Stimulated activated CD4-positive, alpha-beta T cell treated with anti-CD3 and anti-CD28 coated beads, Interleukin-15, amount 100 ng/mL, for 48 hours (primary cell): ENCODE measurements around the gene DHX16.
A peak's percentile ranks its signal among the peaks of the same experiment; 100 is the strongest.

Experiments used
- DNase-seq, 2 donors: peaks; one replicate each; pipeline ENCODE4 v3.0.0-alpha.2; 2020; ENCODE audit warnings: low read depth in 2 of 2

Gene DHX16

DNA sequence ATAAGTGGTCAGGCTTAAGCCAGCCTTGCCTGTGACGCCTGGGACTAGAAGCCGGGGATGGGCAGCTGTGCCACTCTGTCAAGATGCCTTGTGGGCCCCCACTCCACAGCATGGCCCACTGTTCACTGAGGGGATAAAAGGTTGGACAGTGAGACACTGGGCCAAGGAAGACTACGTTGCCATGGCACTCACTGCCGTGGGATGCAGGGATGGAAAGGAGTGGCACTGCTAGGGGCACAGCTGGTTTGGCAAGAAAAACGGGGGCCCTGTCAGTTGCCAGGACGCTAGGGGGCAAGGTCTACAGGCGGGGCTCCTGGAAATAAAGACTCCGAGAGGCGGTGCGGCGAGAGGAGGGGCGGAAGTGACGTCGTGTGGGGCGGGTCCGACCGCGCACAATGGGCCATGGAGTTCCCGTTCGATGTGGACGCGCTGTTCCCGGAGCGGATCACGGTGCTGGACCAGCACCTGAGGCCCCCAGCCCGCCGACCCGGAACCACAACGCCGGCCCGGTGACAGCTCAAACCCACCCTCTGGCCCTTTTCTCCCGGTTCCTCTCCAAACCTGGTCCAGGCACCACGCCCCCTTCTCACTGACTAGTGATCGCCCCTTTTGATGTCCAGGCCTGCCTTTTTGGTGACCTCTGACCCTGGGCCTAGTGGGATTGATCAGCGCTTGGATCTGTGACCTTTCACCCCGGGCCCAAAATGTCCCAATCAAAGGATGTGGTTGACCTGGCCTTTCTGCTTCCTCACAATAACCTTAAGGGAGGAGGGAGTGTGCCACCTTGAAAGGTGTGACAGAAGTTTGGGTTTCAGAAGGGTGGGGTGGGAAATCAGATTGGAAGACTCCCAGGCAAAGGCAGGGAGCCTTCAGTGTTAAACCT, 46.1 kb downstream of the DHX16 start, which contains the start of gene ATAT1:
Gene ATAT1, plus strand, starts transcription at position 391 of the 883 bp plus-strand sequence.
- DNase-seq: peak; percentile 73 to 81

DNA sequence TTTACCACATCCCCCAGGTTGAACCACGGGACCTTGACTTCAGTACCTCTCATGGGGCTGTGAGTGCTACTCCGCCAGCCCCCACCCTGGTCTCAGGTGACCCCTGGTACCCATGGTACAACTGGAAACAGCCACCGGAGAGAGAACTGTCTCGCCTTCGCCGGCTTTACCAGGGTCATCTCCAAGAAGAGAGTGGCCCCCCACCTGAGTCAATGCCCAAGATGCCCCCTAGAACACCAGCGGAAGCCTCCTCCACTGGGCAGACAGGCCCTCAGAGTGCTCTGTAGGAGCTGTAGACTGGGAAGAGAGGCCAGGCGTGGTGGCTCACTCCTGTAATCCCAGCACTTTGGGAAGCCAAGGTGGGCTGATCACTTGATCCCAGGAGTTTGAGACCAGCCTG, 47.3 kb downstream of the DHX16 start:
- no peak for DNase-seq

DNA sequence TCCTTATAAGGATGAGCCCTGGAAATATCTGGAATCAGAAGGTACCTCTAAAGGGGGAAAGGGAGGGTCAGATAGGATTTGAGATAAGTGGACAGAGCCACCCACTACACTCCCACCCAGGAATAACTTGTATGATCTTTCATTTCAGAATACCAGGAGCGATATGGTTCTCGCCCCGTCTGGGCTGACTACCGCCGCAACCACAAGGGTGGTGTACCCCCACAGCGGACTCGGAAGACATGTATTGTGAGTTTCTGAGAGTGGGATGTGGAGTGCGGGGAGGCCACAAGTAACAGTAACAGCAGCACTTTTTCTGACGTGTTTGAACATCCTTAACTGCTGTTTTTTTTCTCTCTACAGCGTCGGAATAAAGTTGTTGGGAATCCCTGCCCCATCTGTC, 53.2 kb downstream of the DHX16 start:
- DNase-seq: no peak

DNA sequence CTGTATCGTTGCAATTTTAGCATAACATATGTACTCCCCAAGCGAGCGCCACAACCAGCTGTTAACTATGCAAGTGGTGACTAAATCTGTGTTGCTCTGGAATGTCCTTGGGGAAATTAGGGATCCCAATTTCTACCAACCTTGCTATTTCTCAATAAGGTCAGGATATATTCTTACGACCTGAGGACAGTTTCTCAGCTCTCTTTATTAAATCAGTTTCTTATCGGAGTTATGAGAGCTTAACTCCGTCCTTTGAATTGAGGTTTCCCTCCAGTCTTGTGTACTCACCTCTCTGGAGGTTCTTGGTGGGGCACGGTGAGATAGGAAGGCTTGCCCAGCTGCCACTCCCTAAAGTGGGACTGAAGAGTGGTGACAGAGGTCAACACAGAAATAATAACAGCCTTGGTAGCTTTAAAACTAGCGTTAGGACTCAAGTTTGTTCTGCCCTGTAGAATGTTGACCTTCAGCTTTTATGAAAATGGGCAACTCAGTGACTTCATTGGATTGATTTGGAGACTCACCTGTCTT, 54.5 kb downstream of the DHX16 start:
- no peak for DNase-seq

DNA sequence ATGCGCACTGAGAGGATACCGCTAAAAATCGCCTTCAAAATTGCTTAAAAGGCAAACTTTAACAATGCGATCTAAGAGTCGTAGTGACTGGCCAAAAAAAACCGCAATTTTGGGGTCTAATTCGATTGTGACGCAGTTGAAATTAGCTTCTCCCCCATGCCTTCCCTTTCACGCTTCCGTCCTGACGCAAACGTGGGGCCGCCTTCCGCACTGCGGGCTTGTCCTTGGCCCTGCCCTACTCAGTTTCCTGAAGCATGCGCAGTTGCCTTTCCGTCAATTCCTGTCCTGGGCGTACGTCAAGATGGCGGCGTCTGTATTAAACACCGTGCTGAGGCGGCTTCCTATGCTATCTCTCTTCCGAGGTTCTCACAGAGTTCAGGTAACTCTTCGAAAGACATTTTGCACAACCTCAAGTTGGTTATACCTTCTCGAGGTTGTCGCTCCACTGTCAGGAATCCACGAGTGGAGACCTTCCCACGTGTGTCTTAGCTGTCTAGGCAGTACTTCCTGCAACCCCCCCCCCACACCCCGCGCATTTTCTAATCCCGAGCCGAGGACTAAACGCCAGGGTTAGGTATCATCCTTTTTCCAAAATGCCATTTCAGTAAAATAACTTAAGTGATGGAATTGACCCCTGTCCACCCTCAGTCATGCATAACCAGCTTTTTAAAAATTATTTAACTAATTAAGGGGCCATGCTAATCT, 55.1 kb downstream of the DHX16 start, which contains the start of gene MRPS18B:
Gene MRPS18B, plus strand, starts transcription at position 276 of the 705 bp plus-strand sequence. Its CDS starts 26 bp downstream, at position 302.
- peak; percentile 95 to 97 for DNase-seq

DNA sequence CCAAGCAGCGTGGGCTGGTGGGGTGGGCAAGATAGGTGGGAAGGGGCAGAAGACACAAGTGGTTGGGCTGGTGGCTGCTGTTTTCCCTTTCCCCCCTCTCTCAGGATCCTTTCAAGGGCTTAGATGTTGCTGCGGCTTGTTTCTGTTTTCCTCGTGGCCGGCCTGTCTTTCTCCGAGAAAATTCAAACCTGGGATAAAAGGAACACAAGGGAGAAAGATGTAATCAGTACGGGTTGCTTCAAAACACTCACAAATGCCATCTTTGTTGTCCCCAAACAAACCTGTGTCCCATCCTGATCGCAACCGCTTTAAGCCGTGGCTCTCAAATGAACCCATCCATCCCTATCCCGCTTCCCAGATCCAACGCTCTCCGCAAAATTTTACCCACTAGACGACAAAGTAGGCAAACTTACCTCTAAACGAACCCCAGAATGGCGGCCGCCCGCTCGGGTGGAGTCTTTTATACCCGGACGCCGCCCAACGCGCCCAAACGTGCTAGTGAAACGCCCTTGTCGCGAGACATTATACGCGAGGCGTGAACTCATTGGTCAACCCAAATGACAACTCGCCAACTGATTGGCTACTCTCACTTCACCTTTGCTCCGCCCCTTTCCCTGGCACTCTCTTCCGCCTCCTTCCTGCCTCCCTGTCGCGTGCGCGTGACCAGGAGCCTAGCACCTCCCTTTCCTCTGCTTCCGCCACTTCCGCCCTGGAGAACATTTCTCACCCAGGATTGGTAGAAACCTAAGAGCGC, 55.8 kb downstream of the DHX16 start, which contains the start of gene PPP1R10:
Gene PPP1R10, minus strand, starts transcription at position 433 of the 754 bp plus-strand sequence. CDS start 7,299 bp downstream, outside the sequence.
- DNase-seq: peak; percentile 98 to 99

DNA sequence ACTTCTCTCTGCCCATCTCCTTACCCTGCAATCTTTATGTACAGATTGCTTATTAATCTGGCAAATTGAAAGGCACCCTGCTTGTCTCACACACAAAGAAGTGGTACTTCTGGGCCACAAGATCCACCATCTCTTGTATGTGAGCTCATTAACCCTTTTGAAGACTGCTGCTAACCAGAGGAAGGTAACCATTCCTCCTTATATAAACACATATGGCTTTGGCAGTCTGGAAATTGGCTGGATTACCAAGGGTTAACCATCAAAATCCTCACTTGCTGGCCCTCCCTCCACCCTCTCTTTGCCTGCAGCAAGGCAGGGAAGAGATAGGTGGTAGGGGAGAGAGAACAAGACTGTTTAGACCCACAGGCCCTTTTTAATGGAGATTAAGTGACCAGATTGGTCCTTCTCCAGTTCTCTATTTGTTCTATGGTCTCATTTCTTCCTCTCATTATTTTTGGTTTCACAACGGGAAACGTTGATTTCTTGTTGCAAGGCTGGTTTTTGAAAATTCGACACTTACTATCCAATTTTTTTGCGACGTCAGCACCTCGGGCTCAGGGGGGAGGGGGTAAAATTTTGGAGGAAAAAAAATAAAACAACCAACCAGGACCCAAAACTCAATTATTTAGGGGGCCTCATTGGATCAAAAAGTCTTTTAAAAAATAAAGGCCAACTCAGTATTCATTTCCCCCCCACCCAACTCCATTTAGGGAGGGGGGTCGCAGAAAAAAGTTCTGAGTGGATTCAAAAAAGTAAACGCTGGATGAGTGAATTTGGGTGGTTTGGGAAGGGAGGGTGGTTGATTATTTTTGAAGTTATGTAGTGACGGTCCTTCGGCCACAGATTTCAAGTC, 56.6 kb downstream of the DHX16 start:
- DNase-seq: no peak

DNA sequence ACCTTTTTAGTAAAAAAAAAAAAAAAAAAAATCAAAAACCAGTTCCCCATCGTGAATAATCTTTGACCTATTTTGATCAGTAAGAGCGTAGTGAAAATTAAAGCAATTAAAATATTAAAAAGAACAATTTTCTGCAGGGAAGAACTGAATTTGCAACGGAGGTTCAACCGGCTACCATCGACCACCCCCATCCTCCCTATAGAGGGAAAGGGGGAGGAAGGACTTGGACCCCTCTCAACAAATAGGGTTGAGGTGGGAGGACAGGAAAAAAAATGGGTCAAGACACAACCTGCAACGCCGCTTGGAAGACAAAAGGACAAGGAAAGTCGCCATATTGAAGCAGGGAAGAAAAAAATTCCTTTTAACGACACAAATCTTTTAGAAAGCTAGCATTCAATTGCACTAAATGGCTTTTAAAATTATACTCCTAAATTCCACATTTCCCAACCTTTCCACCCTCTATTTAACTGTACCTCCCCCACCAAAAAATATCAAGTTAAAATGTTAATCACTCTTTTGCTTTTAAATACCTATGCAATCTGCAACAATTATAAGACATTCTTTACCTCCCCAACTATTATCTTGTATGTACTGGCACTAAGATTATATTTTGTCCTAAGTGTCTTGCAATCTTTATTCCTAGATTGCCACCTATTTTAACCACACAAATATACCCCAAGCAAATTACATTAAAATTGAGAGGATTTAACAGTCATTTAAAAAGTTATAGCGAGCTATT, 57.4 kb downstream of the DHX16 start:
- no peak for DNase-seq

DNA sequence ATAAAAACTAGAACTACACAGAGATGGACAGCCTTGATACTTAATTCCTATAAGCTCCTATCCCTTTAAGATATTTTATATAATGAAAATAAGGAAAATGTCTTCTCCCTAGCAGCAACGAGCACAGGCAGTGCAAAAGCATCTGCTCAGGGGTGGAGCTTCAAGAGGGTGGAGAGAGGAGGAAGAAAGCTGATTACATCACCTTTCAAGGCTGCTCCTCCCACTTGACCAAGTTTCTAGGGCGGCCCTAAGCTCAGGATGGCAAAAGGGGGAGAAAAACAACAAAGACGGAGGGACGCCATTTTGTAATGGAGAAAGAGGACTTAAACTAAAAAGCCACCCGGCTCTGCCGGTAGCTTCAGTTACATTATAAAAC, 58.0 kb downstream of the DHX16 start:
- peak; percentile 76 to 78 for DNase-seq

DNA sequence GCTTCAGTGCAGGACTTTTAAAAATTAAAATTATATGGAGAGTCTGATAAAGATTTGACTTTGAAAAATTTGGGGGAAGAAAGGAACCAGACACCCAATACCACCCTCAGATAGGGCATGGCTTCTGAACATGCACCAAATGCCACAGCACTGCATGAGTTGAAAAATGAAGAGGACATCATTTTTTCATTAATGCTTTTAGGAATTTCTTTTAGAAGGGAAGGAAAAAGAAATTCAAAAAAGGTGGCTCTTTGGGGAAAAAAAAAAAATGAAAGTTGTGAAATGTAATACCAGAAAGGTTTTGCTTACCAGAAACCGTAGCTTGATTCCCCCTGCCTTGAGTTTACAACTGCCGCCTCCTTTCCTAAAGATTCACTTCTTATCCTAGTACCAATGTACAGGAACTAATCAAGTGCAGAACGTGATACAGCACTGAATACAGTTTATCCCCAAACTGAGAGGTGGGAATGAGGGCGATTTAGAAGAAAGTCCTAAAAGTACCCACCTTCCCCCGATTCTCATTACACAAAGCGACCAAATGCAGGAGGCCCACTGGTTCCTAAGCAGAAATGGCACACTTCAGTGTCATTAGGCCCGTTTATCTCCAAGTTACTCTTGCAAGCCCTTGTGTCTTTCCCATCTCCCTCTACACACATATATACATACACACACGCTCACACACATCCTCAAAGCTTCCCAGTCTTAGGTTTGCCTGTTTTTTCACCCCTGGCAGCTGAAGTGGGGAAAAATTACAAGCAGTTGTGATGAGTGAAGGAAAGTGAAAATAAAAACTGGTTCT, 58.6 kb downstream of the DHX16 start:
- DNase-seq: no peak

DNA sequence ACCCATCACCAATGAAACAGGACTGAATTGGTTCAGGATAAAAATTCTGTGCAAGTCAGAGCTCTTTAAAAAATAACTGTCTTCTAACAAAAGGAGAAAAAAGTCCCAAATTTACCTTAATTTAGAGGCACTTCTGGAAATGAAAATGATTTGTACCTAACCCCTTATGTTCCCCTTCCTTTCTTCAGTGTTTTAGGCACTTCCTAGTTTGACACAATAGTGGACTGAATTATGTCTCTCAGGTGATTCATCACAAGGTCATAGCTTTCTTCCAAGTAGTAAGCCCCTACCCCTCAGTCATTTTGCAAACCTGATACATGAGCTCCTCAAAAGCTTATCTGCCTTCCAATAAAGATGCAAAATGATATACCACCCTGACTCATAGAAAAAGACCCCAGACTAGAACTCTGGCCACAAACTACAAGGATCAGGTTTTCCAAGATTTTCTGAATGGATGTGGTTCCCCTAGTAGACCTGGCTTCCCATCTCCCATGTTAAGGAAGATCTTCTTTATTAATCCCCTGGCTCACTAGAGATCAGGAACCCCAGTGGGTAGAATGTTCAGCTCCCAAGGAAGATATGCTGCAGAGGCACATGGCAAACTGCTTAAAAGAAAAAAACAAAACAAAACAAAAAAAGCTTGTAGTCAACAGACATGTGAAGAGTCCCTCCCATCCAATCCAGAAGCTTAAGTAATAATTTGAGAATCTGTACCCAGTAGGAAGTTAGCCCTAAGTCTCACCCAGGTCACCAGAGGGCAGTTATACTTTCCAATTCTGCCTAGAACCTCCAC, 59.4 kb downstream of the DHX16 start:
- no peak for DNase-seq

DNA sequence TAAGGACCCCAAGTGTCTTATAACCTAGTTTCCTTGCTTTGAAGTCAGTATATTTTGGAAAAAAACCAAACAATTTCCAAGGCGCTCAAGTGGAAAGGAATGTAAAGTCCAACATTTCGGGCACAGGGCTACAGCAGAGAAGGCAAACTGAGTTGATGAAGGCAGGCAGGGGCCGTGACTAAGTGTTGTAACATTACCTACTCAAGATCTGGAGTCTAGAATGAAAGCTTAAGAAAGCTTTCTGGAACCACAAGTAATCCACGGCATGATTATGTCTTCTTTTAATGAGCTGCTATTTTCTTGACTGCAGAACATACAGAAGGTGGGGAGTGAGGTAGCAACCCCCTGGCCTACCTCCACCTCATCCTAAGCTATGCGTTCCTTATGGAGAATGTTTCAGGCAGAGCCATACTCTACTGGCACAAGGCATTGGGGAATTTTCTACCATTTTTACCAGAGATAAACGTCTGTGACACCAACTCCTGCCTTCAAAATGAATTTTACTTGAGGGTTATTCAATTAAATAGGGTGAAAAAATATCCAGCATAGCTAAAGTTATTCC, 60.0 kb downstream of the DHX16 start:
- DNase-seq: no peak

DNA sequence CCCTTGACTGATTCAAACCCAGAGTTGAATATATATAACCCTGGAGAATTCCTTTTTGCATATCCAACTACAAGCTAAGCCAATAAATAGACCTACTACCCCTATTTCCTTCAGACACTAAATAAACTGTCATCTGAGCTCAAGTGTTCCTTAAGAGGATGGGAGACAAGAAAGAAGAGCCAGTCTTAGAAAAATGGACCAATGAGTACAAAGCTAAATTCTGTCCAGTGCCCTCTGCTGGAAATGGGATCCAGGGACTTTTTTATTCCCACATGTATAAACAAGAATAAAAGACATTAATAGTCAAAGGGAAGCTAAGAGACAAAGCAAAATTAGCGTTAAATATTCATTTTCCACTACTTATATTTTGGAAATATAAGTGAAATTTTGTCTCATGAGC, 60.6 kb downstream of the DHX16 start:
- no peak for DNase-seq

DNA sequence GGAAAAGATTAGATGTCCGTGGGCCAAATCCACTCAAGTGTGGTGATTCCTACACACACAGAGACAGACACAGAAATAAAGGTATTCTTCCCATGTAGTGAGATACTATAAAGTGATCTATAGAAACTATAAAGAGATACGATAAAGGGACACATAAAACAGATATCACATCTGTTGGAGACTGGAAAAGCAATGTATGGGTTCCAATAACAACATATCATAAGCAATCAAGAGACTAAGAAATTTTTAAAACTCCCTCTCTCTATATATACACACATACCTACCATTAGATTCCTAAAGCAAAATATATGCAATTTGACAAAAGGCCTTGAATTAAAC, 61.0 kb downstream of the DHX16 start:
- no peak for DNase-seq

DNA sequence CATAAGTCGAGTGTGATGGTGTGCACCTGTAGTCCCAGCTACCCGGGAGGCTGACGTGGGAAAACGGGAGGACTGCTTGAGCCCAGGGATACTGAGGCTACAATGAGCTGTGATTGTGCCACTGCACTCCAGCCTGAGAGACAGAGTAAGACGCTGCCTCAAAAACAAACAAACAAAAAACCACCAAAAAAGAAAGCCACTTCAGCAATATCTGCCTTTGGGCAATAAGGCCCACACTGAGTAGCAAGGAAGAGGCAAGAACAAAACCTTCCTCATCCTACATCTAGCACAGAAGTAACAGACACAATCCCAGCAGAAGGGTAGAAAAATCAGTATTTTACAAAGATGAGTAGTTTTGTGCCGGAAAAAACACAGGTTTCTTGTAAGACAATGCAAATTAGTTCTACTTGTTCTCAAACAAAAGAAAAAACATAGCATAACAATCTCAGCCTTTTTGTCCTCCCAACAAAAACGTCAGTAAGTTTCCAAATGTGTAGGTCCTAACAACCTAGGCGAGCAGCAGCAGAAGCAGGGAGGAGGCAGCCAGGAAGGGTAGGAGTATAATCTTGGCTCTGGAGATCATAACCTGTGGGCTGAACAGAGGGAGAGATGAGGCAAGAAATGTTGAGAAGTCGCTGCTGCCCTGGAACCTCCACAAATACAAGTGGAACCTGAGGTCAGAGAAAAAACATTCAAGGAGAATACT, 61.5 kb downstream of the DHX16 start:
- DNase-seq: no peak

DNA sequence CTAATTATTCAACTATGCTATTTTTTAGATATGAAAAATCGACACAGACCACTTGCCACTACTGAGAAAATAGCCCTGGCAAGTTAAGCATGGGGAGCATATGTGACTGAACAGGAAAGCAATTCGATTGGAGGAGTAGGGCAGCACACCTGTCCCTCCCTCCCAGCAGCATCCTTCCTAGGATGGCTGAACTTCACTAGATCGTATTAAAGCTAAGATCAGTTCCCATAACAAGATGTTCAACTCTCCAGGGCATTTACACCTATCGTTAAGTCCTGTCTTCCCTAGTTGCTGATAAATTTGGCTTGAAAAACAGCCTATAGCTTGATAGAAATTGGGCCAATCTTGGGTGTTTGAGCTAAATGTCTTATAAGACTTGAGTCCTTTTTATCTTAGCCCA, 62.7 kb downstream of the DHX16 start:
- DNase-seq: no peak

DNA sequence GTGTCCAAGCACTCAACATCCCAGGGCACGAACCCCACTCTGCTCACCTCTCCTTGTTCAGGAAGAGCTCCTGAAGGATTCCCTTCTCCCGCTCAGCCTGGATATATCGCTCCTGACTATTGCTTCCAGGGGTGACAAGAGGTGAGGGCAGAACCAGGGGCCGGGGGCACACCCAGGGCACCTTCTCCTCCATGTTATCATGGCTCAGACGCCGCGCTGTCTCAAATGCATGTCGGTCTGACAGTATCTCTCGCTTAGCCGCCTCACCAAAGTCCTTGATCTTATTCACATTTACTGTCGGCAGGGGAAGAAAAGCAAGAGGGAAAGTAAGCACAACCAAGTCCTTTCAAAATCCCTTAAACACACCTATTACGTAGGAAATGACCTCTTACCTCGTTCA, 68.8 kb downstream of the DHX16 start:
- no peak for DNase-seq
